HL-60 (cell line): ENCODE results near the gene ZNF423.

Experiments used
- POLR2AphosphoS5 ChIP-seq: IDR thresholded peaks from 2 replicates; pipeline ENCODE4 v1.6.1; 2012; ENCODE audit warnings: low read depth
- SPI1 ChIP-seq: IDR thresholded peaks from 2 replicates; pipeline ENCODE4 v1.6.1; 2012; ENCODE audit warnings: low read depth, mild to moderate bottlenecking, borderline replicate concordance
- TF ChIP-seq, protein P1 (sequence below): IDR thresholded peaks from one replicate; pipeline ENCODE4 v1.5.1; 2011; ENCODE audit warnings: low read length, control low read depth, inconsistent platforms; ENCODE audit not compliant: insufficient read depth
- TF ChIP-seq, protein P2 (sequence below): IDR thresholded peaks from 2 replicates; pipeline ENCODE4 v1.6.1; 2012; ENCODE audit warnings: low read depth; ENCODE audit not compliant: insufficient replicate concordance

DNA sequence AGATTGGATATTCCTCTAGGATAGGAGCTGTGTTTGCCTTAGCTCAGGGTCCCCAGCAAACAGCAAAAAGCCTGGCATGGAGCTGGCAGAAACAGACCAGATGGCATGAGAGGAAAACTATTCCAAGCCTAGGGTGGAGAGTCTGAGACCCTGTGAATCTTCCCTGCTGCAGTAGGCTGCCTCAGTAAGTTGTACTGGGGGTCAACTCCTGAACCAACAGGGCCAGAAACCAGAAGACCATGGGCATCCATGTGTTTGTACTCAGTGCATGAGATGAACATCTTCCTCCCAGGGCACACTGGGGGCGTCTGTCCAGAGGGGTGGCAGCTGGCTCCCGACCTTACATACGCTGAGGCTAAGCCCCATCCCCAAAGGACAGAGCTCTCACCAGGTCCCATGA lies 267.9 kb downstream of the ZNF423 start:
- TF ChIP-seq, protein P1, sequence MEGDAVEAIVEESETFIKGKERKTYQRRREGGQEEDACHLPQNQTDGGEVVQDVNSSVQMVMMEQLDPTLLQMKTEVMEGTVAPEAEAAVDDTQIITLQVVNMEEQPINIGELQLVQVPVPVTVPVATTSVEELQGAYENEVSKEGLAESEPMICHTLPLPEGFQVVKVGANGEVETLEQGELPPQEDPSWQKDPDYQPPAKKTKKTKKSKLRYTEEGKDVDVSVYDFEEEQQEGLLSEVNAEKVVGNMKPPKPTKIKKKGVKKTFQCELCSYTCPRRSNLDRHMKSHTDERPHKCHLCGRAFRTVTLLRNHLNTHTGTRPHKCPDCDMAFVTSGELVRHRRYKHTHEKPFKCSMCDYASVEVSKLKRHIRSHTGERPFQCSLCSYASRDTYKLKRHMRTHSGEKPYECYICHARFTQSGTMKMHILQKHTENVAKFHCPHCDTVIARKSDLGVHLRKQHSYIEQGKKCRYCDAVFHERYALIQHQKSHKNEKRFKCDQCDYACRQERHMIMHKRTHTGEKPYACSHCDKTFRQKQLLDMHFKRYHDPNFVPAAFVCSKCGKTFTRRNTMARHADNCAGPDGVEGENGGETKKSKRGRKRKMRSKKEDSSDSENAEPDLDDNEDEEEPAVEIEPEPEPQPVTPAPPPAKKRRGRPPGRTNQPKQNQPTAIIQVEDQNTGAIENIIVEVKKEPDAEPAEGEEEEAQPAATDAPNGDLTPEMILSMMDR, result no peak
- TF ChIP-seq POLR2AphosphoS5 (no peak), SPI1 (no peak)
- TF ChIP-seq, protein P2, sequence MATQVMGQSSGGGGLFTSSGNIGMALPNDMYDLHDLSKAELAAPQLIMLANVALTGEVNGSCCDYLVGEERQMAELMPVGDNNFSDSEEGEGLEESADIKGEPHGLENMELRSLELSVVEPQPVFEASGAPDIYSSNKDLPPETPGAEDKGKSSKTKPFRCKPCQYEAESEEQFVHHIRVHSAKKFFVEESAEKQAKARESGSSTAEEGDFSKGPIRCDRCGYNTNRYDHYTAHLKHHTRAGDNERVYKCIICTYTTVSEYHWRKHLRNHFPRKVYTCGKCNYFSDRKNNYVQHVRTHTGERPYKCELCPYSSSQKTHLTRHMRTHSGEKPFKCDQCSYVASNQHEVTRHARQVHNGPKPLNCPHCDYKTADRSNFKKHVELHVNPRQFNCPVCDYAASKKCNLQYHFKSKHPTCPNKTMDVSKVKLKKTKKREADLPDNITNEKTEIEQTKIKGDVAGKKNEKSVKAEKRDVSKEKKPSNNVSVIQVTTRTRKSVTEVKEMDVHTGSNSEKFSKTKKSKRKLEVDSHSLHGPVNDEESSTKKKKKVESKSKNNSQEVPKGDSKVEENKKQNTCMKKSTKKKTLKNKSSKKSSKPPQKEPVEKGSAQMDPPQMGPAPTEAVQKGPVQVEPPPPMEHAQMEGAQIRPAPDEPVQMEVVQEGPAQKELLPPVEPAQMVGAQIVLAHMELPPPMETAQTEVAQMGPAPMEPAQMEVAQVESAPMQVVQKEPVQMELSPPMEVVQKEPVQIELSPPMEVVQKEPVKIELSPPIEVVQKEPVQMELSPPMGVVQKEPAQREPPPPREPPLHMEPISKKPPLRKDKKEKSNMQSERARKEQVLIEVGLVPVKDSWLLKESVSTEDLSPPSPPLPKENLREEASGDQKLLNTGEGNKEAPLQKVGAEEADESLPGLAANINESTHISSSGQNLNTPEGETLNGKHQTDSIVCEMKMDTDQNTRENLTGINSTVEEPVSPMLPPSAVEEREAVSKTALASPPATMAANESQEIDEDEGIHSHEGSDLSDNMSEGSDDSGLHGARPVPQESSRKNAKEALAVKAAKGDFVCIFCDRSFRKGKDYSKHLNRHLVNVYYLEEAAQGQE, result no peak
